Trophoblast cell (in vitro differentiated cells and primary cell): ENCODE data around the gene HS6ST3.

Experiments
- DNase-seq, 2 donors: peaks; one replicate each; pipeline ENCODE4 v3.0.0-alpha.2; 2016
- H2AFZ ChIP-seq: 2 replicates; pipeline ENCODE4 v1.6.1; 2013; ENCODE audit warnings: low read length, moderate library complexity, mild to moderate bottlenecking; ENCODE audit not compliant: insufficient read depth, poor library complexity
- H2AK5ac ChIP-seq: 2 replicates; pipeline ENCODE4 v1.6.1; 2013; ENCODE audit warnings: mild to moderate bottlenecking, low read length
- H2BK120ac ChIP-seq: 2 replicates; pipeline ENCODE4 v1.6.1; 2013; ENCODE audit warnings: low read length, mild to moderate bottlenecking, moderate library complexity; ENCODE audit not compliant: insufficient read depth, poor library complexity
- H2BK12ac ChIP-seq: 2 replicates; pipeline ENCODE4 v1.6.1; 2013; ENCODE audit warnings: mild to moderate bottlenecking, low read length, moderate library complexity
- H2BK5ac ChIP-seq: 2 replicates; pipeline ENCODE4 v1.6.1; 2013; ENCODE audit warnings: low read length, low read depth, moderate library complexity, mild to moderate bottlenecking; ENCODE audit not compliant: poor library complexity
- H3K14ac ChIP-seq: 2 replicates; pipeline ENCODE4 v1.6.1; 2013; ENCODE audit warnings: mild to moderate bottlenecking, low read length
- H3K18ac ChIP-seq: 2 replicates; pipeline ENCODE4 v1.6.1; 2013; ENCODE audit warnings: mild to moderate bottlenecking, low read length
- H3K23ac ChIP-seq: 2 replicates; pipeline ENCODE4 v1.6.1; 2013; ENCODE audit warnings: low read length
- H3K27ac ChIP-seq: 2 replicates; pipeline ENCODE4 v1.5.1; 2013; ENCODE audit warnings: low read depth, mild to moderate bottlenecking, inconsistent platforms, low read length, moderate library complexity
- H3K27me3 ChIP-seq: 2 replicates; pipeline ENCODE4 v1.6.1; 2013; ENCODE audit warnings: inconsistent platforms, mild to moderate bottlenecking, low read length, moderate library complexity; ENCODE audit not compliant: insufficient read depth
- H3K36me3 ChIP-seq, 2 experiments: 1 replicate in 1 of 2; 2 replicates in 1 of 2; pipeline ENCODE4 v1.6.1; 2013; ENCODE audit warnings: low read length in 2 of 2, mild to moderate bottlenecking in 2 of 2, moderate library complexity in 1 of 2; ENCODE audit not compliant: insufficient read depth in 2 of 2, control insufficient read depth in 1 of 2
- H3K4ac ChIP-seq: 2 replicates; pipeline ENCODE4 v1.6.1; 2013; ENCODE audit warnings: low read depth, mild to moderate bottlenecking, low read length, moderate library complexity
- H3K4me1 ChIP-seq, 2 experiments: 1 replicate in 1 of 2; 2 replicates in 1 of 2; pipeline ENCODE4 v1.6.1; 2013; ENCODE audit warnings: low read length in 2 of 2, mild to moderate bottlenecking in 2 of 2, moderate library complexity in 1 of 2; ENCODE audit not compliant: insufficient read depth in 2 of 2, control insufficient read depth in 1 of 2
- H3K4me2 ChIP-seq: 2 replicates; pipeline ENCODE4 v1.6.1; 2013; ENCODE audit warnings: inconsistent platforms, mild to moderate bottlenecking, low read length, moderate library complexity
- H3K4me3 ChIP-seq: 2 replicates; pipeline ENCODE4 v1.5.1; 2013; ENCODE audit warnings: mild to moderate bottlenecking, low read depth, low read length, inconsistent platforms
- H3K79me1 ChIP-seq: one replicate; pipeline ENCODE4 v1.6.1; 2013; ENCODE audit warnings: low read length
- H3K79me2 ChIP-seq: 2 replicates; pipeline ENCODE4 v1.6.1; 2013; ENCODE audit warnings: low read length, mild to moderate bottlenecking; ENCODE audit not compliant: control insufficient read depth, insufficient read depth, poor library complexity
- H3K9ac ChIP-seq: 2 replicates; pipeline ENCODE4 v1.6.1; 2013; ENCODE audit warnings: mild to moderate bottlenecking, low read length
- H3K9me3 ChIP-seq: 2 replicates; pipeline ENCODE4 v1.6.1; 2013; ENCODE audit warnings: low read depth, mild to moderate bottlenecking, control low read depth, inconsistent platforms, low read length; ENCODE audit not compliant: insufficient read depth
- H4K12ac ChIP-seq: 2 replicates; pipeline ENCODE4 v1.6.1; 2013; ENCODE audit warnings: low read depth, mild to moderate bottlenecking, low read length, moderate library complexity
- H4K8ac ChIP-seq: 2 replicates; pipeline ENCODE4 v1.6.1; 2013; ENCODE audit warnings: low read depth, mild to moderate bottlenecking, low read length, moderate library complexity
- H4K91ac ChIP-seq: one replicate; pipeline ENCODE4 v1.6.1; 2013; ENCODE audit warnings: low read depth, mild to moderate bottlenecking, low read length, moderate library complexity
- WGBS: extraction: QIAGEN DNeasy Blood & Tissue Kit; methylation state at CpG from one replicate; pipeline ENCODE4 v1.1.7; 2013; ENCODE audit warnings: missing lambda C conversion rate; ENCODE audit not compliant: insufficient read length, insufficient coverage; ENCODE audit errors: extremely low coverage; 5-methylcytosine and 5-hydroxymethylcytosine counted together

HS6ST3 gene

DNA sequence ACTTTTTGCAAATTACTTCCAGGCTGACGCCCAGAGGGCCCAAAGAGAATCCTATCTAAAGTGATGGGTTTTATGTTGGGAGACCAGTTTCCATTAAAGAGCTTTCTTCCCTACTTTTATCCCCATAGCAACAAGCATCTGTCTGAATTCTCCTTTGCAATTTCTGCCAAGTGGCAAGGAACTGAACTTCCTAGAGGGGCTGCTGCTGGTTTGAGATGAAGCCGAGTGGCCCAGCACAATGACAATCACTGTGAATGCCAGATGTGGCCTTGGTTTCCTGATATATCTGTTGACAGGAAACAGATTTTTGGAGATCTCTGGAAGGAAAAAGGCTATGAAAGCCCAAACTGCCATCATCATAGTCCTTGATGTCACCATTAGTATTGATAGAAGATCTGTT is 705.8 kb downstream of the HS6ST3 start:
- no peak overlapping the region for H3K4me3 ChIP-seq
- H3K9me3 ChIP-seq, result no peaks in the 10 kb centered on the region
- no peak overlapping the region for H2BK12ac ChIP-seq
- no peak for DNase-seq
- H3K79me1 ChIP-seq, result no peaks in the 10 kb centered on the region
- no peak overlapping the region for H3K18ac ChIP-seq
- H2BK120ac ChIP-seq, result no peak overlapping the region
- H3K79me2 ChIP-seq, result no peaks in the 10 kb centered on the region
- no peaks in the 10 kb centered on the region for H3K27me3 ChIP-seq
- no peak overlapping the region for H2BK5ac ChIP-seq
- H3K14ac ChIP-seq, result no peak overlapping the region
- no peaks in the 10 kb centered on the region for H3K4me1 ChIP-seq
- H2AK5ac ChIP-seq, result no peak overlapping the region
- no peak overlapping the region for H4K8ac ChIP-seq
- no peak overlapping the region for H3K4ac ChIP-seq
- no peak overlapping the region for H4K12ac ChIP-seq
- no peak overlapping the region for H3K27ac ChIP-seq
- H2AFZ ChIP-seq, result no peak overlapping the region
- H3K4me2 ChIP-seq, result no peak overlapping the region
- H3K36me3 ChIP-seq, result no peaks in the 10 kb centered on the region
- H4K91ac ChIP-seq, result no peak overlapping the region
- no peak overlapping the region for H3K23ac ChIP-seq
- no peak overlapping the region for H3K9ac ChIP-seq
- no CpG with 5 or more reads among the region's 2 CpGs for WGBS

- no peak overlapping the region for H4K12ac ChIP-seq
- no peak overlapping the region for H3K4ac ChIP-seq
- H3K9ac ChIP-seq, result no peak overlapping the region
- no peaks in the 10 kb centered on the region for H3K9me3 ChIP-seq
- WGBS, result no CpG with 5 or more reads among the region's 2 CpGs
- H3K4me1 ChIP-seq, result no peaks in the 10 kb centered on the region
- H3K23ac ChIP-seq, result no peak overlapping the region
- DNase-seq, result no peak
- no peaks in the 10 kb centered on the region for H3K79me2 ChIP-seq
- no peak overlapping the region for H2BK5ac ChIP-seq
- no peak overlapping the region for H2AFZ ChIP-seq
- no peak overlapping the region for H2BK12ac ChIP-seq
- no peaks in the 10 kb centered on the region for H3K79me1 ChIP-seq
- no peaks in the 10 kb centered on the region for H3K36me3 ChIP-seq
- H2BK120ac ChIP-seq, result no peak overlapping the region
- H4K91ac ChIP-seq, result no peak overlapping the region
- no peak overlapping the region for H3K14ac ChIP-seq
- H3K27me3 ChIP-seq, result no peaks in the 10 kb centered on the region
- H3K18ac ChIP-seq, result no peak overlapping the region
- no peak overlapping the region for H3K4me3 ChIP-seq
- no peak overlapping the region for H3K4me2 ChIP-seq
- no peak overlapping the region for H2AK5ac ChIP-seq
- no peak overlapping the region for H4K8ac ChIP-seq
- H3K27ac ChIP-seq, result no peak overlapping the region
Measured at GRCh38 chr13:96796091-96796633, 706.3 kb downstream of the HS6ST3 start.

- no peak overlapping the region for H2BK12ac ChIP-seq
- no peaks in the 10 kb centered on the region for H3K36me3 ChIP-seq
- H3K23ac ChIP-seq, result no peak overlapping the region
- no peak overlapping the region for H3K4me2 ChIP-seq
- H4K8ac ChIP-seq, result no peak overlapping the region
- H3K4me1 ChIP-seq, result no peaks in the 10 kb centered on the region
- H4K12ac ChIP-seq, result no peak overlapping the region
- no peak overlapping the region for H3K27ac ChIP-seq
- H3K9me3 ChIP-seq, result no peaks in the 10 kb centered on the region
- H3K4me3 ChIP-seq, result no peak overlapping the region
- DNase-seq, result no peak
- no peak overlapping the region for H4K91ac ChIP-seq
- H2AFZ ChIP-seq, result no peak overlapping the region
- no peaks in the 10 kb centered on the region for H3K27me3 ChIP-seq
- WGBS, result no CpG with 5 or more reads among the region's 1 CpG
- no peak overlapping the region for H2AK5ac ChIP-seq
- H3K14ac ChIP-seq, result no peak overlapping the region
- no peak overlapping the region for H3K4ac ChIP-seq
- H2BK120ac ChIP-seq, result no peak overlapping the region
- H3K18ac ChIP-seq, result no peak overlapping the region
- no peaks in the 10 kb centered on the region for H3K79me2 ChIP-seq
- H2BK5ac ChIP-seq, result no peak overlapping the region
- H3K79me1 ChIP-seq, result no peaks in the 10 kb centered on the region
- no peak overlapping the region for H3K9ac ChIP-seq
Measured at GRCh38 chr13:96797136-96797535, 707.2 kb downstream of the HS6ST3 start.

GRCh38 chr13:96803456-96804100 is 713.7 kb downstream of the HS6ST3 start:
- H3K18ac ChIP-seq, result no peak overlapping the region
- no peaks in the 10 kb centered on the region for H3K9me3 ChIP-seq
- H3K4ac ChIP-seq, result no peak overlapping the region
- H2BK5ac ChIP-seq, result no peak overlapping the region
- no peak overlapping the region for H4K91ac ChIP-seq
- WGBS, result no CpG with 5 or more reads among the region's 3 CpGs
- H3K14ac ChIP-seq, result no peak overlapping the region
- H3K79me2 ChIP-seq, result no peaks in the 10 kb centered on the region
- H3K27ac ChIP-seq, result no peak overlapping the region
- no peak overlapping the region for H3K4me3 ChIP-seq
- H2AK5ac ChIP-seq, result no peak overlapping the region
- no peak overlapping the region for H2AFZ ChIP-seq
- H2BK12ac ChIP-seq, result no peak overlapping the region
- DNase-seq, result no peak
- no peaks in the 10 kb centered on the region for H3K27me3 ChIP-seq
- no peak overlapping the region for H2BK120ac ChIP-seq
- H3K79me1 ChIP-seq, result no peaks in the 10 kb centered on the region
- no peak overlapping the region for H3K4me2 ChIP-seq
- H3K4me1 ChIP-seq, result no peaks in the 10 kb centered on the region
- H3K9ac ChIP-seq, result no peak overlapping the region
- H3K23ac ChIP-seq, result no peak overlapping the region
- no peaks in the 10 kb centered on the region for H3K36me3 ChIP-seq
- no peak overlapping the region for H4K8ac ChIP-seq
- no peak overlapping the region for H4K12ac ChIP-seq
